ENCODE results near the gene SLF2.

GRCh38 chr10:100864978-100865377 lies 47.8 kb upstream of the SLF2 start:
- TF ChIP-seq CTCF (conservative IDR thresholded peaks at IDR 0.05) = no peak
- no peak for TF ChIP-seq EZH2 (IDR thresholded peaks at IDR 0.05; ENCODE audit: low read depth)

All from PC-9 (cell line).